COR-L47 (cell line): ENCODE data around the gene MICA.
A peak's percentile ranks its signal among the peaks of the same experiment; 100 is the strongest.
"Not testable (repeated sequence)": the region's sequence is repeated elsewhere in the genome, so short reads cannot be mapped to it uniquely, and the experiment has no call there.

Source experiments
- DNase-seq: peaks from one replicate; lab custom pipeline; 2025; lab: John Stamatoyannopoulos, UW

The MICA gene

DNA sequence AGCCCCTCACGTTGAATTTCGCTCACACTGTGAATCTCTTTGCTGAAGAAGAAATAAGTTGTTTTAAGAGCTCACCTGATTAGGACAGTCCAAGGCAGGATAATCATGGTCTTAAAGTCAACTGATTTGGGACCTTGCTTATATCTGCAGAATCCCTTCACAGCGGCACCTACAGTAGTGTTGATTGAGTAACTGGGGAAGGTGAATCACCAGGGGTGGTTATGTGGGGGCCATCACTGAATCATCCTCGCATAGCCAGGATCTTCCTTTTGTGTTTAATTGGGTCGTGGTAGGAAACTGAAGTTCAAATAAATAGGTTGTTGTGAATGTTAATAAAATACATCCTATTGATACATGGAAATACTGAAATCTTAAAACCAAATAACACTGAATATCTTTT is 20.2 kb upstream of the MICA start:
- no peak for DNase-seq

DNA sequence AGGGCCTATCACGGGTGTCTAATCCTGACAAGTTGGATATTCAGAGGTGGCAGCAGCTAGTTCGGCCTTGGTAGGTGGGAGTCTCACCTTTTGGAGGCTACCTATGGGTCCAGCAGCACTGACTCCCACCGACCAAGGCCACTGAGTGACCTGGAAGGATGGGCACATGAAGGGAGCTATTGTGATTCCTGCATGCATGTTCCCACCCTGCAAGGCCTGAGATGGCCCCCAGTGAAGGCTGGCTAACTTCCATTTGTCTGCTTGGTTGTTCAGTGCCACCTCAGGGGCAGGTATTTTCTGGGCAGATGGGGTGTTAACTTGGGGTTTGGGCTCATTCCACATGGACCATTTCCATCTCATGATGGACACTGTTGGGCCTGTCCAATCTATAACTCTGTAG is 18.4 kb upstream of the MICA start:
- no peak for DNase-seq

DNA sequence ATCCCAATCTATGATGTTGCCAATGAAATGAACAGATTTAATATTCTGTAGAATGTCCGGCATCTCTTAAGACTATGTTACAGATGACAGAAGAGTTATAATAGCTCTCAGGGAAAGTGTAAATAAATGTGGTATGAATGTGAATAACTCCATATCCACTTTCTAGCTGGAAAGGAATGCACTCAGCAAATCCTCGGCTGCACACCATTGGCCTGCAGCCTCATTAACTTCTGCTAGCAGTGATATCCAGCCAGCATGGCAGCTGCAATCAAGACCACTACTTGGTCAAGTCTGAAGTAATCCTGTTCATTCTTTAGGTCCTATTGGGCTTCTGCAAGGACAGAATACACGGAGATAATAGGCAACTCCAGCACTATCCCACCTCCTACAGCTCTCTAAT is 17.3 kb upstream of the MICA start:
- DNase-seq = no peak

DNA sequence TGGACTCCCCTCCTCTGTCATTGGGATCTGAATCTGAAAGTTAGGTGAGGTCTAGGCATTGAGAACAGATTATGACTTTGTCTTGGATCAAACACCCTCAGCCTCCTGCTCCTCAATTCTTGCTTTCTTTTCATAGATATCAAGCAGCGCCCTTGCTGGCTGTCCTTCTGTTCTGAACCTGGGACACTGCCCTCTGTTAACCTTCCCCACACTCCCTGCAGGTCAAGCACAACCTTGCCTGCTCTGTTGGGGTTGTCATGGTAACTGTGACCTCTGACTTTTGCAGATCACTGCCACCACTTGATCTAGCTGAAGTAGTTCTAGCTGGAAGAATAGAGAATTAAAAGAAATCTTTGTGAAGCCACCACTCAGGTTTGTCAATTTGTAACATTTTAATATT is 16.4 kb upstream of the MICA start:
- no peak for DNase-seq

DNA sequence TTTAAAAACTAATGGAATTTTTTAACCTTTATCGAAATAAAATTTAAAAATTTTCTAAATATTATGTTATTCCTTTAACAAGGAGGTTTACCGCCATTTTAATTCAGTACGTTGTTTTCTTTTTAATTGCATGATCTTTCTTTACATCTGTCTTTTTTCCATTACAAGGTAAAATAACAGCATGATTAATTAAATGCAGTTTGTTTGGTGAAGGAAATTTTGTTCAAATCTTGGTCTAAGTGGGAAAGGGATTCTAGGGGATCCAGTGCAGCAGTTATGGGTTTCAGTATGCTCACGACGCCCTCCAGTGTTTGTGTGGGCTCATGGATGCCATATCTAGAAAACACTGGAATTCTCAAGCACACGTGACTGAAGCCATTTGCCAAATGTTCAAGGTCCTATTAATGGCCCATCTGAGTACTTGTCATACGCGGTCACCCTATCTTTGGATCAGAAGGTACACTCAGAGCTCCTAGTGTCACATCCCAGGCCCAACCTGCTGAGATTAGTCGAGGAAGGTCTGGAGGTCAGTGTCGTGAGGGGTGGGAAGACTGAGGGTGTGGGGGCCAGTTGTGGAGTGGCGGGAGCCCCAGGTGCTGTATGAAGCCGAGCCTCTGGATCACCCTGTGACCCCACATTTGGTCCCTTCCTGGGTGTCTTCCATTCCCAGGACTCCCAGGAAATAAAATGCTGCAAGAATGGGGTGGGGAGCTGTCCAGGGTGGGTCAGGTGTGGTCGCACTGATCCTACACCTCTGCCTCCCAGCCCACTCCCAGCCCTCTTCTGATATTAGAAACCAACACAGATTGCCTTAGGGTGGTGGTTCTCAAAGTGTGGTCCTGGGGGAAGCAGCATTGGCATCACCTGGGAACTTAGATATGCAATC is 14.2 kb upstream of the MICA start:
- DNase-seq = not testable (repeated sequence)

DNA sequence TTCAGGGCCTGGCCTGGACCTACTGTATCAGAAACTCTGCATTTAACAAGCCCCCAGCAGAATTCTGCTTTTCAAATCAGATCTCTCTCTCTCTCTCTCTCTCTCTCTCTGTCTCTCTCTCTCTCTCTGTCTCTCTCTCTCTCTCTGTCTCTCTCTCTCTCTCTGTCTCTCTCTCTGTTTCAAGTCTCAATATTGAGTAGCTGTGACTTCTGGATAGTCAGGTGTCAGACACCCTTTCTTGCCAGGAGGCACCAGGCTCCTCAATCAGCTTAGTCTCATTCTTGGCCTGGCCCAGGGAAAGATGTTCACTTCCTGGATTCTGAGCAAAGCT is 13.6 kb upstream of the MICA start:
- not testable (repeated sequence) for DNase-seq

DNA sequence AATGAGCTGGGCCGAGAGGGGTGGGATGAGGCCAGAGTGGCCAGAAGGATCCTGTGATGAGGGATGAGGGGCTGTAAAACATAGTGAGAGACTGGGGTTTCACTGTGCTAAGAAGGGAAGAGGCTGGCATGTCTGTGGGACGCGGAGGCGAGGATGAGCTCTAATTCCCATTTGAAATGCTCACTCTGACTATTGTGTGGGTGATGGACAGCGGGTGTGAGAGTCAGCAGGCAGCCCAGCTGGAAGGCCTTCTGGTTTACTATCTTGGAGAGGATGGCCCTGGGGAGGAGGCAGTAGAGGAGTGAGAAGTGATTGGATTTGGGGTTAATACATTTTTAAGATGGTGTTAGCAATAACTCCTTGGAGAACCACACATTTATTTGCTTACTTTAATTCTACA is 9.5 kb upstream of the MICA start:
- no peak for DNase-seq

DNA sequence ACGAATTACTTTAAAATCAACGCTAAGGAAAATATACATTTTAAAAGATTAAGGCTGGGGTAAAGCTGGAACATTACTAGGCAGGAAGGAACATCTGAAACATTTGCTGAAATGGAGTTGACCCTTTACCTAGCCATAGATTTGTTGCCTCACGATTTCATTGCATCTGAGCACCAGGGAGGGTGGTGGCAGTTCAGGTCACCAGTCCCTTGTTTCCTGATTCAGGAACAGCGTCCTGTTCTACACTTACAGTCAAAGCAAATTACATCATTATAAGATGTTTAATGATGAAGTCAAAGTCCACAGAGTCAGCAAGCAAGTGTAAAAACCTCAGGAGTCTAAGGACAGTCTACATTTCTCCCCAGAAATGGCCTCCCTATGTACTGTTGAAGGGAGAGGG is 9.0 kb upstream of the MICA start:
- no peak for DNase-seq

DNA sequence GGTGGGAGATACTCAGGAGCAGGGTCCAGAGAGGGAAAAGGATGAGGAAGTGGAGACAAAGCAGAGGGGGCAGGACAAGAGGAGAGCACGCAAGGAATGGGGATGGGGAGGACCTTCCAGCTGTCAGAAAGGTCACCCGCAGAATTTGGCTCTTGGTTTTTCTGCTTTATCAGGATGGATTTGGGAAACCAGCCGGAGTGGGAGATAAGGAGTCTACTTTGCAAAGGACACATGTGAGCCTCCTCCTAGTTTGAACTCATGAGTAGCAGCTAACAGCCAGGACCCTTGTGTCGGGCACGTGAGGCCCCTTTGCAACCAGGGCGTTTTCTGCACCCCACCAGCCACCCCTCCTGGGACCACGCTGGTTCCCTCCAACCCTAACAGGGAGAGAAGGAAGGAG is 7.6 kb upstream of the MICA start:
- no peak for DNase-seq

DNA sequence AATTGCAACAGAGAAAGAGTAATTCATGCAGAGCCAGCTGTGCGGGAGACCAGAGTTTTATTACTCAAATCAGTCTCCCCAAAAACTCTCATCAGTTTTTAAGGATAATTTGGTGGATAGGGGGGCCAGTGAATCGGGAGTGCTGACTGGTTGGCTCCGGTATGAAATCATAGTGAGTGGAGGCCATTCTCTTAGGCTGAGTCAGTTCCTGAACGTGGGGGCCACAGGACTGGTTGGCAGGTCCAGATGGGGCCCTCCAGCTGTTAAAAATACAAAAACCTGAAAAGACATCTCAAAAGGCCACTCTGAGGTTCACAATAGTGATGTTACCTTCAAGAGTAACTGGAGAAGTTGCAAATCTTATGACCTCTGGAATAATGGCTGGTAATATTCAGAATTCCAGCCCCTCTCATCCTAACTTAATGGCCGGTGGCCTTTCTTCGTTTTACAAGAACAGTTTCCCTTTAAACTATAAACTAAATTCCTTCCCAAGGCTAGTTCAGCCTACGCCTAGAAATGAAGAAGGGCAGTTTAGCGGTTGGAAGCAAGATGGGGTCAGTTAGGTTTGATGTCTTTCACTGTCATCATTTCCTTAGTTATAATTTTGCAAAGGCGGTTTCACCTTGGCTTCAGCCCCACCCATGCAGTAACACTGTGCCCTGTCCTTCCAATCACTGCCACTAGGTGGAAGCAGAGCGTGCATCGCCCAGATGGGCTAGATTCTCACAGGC is 6.8 kb upstream of the MICA start:
- DNase-seq = peak; percentile 57

DNA sequence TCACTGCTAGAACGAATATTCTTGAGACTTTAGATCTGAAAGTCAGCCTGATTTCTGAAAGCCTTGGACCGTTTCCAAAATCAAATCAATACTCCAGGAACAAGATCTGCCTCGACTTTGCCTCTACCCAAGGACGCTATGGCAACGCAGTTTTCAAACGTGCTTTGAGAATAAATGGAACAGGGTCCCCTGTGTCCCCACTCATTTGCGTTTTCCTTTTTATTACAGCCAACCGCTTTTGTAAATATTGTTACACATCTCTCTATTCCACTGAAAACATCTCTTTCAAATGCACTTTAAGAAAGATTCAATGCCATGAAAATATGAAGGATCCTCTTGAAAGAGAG is 6.3 kb upstream of the MICA start:
- not testable (repeated sequence) for DNase-seq

DNA sequence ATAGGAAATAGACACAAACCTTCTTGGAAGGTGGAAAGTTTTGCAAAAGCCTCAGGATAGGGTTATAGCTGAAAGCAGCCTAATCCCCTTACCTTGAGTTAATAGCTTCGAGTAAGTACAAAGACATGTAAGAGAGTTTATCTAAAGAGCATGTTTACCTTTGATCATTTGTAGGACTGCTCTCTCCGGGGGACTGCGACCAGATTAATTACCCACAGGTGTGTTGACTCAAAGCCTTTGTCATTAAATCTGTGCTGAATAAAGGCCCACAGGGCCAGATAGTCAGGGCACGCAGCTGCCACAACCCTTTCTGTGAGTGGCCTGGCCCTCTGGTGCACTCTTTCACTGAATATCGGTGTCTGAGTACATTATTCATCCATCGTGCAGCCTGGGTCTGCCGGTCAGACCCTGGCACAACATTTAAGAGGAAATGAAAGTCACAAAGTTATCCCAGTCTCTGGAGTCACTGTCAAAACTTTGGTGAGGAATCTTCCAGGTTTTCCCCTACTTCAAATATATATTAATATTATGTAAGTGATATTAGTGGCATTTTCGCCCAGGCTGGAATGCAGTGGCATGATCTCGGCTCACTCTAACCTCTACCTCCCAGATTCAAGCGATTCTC is 5.4 kb upstream of the MICA start:
- DNase-seq = peak; percentile 43

DNA sequence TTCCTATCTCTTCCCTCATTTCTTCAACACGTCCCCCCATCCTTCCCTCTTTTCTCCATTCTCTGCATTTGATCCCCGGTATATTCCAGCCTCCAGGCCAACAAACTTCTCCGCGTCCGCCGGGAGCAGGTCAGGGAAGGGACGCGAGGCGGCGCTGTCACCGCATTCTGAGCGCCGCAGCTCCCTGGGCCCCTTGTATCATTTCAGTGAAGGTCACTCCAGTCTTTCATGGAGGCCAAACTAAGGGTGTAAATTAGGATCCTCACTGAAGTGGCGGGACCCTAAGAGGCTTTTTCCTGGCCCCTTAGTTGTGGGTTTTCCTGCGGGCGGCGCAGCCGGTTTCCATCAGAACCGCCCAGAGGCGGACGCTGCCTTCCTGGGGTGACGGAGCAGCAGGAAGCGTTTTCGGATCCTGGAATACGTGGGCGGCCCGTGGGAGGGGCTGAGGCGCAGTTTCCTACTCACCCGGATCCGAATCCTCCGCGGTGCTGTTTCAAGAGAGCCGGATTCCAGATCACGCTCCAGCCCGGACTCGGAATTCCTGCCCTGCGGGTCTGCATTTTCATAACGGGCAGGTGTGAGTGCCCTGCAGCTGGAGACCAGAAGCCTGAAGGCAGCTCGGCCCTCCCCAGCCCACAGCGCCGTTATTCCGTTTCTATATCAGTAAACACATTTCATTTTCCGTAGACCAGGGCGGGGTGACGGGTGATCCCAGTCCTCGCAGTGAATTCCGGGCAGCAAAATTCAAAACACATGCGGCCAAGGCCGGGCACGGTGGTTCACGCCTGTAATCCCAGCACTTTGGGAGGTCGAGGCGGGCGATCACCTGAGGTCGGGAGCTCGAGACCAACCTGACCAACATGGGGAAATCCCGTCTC is 3.6 kb upstream of the MICA start:
- DNase-seq = no peak

DNA sequence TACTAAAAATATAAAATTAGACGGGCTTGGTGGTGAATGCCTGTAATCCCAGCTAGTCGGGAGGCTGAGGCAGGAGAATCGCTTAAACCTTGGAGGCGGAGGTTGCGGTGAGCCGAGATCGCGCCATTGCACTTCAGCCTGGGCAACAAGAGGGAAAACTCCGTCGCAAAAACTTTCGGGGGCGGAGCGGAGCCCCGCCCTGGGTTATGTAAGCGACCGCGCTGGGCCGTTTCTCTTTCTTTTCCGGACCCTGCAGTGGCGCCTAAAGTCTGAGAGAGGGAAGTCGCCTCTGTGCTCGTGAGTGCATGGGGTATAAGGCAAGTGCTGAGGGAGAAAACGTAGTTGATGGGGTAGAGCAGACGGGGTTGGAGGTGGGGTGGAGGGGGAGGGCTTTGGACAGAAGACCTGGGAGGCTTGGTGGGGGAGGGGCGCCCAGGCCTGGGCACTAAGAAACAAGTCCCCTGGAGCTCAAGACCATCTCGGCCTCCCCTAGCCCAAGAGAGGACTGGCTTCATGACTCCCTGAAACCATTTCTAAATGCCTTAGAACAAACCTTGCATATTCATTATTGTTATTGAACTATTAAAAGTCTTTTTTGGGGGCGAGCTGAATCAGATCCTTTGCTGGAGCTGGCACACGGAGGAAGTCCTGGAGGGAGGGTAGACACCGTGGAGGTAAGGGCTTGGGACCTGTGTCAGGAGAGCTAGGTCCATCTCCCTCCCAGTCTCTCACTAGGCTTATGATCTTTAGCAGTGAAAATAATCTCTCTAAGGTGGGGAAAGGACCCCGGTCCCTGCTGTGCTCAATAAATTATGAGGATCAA is 2.7 kb upstream of the MICA start:
- no peak for DNase-seq

DNA sequence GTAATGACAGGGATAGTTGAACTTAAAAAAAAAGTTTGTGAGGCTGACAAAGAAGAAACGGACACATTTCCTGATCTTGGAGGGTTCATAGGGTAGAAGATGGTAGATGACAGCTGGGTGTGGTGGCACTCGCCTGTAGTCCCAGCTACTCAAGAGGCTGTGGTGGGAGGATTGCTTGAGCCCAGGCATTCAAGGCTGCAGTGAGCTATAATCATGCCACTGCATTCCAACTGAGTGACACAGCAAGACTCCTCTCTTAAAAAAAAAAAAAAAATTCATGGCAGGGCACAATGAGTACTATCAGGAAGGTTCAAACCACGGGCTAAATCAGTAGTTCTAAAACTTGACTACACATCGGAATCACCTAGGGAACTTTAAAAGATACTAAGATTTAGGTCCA is 2.0 kb upstream of the MICA start:
- DNase-seq = no peak

DNA sequence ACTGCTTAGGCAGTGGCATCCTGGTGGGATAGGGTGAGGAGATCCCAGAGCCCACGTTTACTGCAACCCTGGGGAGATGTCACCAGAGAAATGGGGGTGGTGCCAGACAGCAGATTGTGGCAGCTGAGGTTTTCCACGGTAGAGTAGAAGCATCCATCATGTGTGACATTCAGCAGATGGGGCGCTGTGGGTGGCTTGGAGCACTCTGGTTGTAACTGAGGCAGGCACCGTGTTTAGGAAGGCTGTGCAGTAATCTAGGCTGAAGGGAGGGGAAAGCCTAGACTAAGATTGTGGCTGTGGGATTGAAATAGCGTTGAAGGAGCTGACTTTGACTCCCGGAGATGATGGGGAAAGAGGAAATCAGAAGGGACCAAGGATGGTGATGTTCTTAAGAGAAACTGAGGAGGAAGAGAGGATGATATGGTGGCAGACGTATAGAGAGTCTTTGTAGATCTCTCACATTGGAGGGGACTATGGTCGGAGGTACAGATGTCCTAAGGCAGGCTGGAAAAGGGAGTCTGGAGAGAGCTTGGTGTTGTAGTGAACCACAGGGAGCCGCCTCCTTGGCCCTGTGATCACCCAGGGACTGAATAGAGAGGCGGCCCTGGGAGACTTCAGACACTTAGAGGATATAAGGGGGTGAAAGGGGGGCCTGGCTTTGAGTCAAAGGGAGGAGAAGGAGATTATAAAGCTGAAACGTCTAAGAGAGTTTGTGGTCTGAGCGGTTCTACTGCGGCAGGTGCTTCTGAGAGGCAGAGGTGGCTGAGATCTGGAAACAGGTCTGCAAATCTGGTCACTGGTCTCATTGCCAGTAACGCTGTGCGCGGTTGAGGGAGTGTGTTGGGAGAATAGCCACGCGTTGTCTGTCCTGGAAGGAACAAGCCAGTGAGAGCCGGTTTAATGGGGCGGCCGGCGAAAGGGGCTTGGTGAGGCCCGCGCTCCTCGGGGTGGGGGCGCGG is 792 bp upstream of the MICA start:
- no peak for DNase-seq

DNA sequence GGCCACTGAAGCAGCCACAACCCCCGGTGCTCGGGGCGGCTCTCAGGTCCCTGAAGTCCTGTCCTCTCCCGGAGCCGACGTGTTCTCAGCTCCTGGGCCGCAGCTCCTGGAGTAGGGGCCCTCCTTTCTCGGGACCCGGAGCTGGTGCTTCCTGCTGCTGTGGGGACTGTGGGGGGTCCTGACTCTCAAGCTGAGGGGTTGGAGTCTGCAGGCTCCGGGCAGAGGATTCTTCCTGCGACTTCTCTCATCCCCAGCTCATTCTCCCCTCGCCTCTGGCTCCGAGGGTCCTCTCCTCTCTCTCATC is 618 bp downstream of the MICA start:
- DNase-seq = not testable (repeated sequence)

DNA sequence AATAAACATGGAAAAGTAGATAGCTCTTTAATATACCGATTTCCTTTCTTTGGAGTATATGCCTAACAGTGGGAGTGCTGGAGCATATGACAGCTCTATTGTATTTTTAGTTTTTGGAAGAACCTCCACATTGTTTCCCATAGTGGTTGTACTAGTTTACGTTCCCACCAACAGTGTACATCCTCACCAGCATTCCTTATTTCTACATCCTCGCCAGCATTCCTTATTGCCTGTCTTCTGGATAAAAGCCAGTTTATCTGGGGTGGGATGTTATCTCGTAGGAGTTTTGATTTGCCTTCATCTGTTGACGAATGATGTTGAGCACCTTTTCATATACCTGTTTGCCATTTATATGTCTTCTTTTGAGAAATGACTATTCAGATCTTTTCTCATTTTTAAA is 2.6 kb downstream of the MICA start:
- no peak for DNase-seq

DNA sequence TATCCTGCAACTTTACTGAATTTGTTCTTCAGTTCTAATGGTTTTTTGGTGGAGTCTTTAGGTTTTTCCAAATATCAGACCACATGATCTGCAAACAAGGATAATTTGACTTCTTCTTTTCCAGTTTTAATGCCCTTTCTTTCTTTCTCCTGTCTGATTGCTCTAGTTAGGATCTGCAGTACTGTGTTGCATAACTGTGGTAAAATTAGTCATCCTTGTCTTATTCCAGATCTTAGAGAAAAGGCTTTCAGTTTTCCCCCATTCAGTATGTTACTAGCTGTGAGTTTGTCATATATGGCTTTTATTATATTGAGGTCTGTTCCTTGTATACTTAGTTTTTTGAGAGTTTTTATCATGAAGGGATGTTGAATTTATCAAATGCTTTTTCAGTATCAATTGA is 4.3 kb downstream of the MICA start:
- DNase-seq = no peak

DNA sequence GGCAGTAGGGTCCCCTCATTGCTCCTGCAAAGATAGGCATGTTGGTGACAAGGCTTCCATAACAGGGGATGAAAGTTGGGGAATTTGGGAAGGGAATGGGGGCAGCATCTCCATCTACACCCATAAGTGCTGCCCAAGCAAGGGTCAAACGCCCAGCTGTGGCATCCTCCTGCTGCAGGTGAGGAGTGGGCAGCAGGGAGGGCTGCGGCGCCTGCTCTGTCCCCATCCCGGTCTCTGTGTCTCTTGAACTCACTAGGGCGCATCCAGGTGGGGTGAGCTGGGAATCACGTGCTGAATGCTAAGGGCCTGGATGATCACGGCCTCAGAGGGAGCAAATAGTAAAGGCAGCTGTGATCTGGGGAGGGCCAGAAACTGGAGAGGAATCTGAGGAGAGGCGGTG is 9.1 kb downstream of the MICA start:
- no peak for DNase-seq
